H1 (cell line): Measurements from ENCODE around the gene HNRNPCL4. TPM values are rescaled to one million over a fixed set of nuclear protein-coding genes. Genes with fewer than 3 reads are reported as not detected.
"Not testable (repeated sequence)": the region's sequence is repeated elsewhere in the genome, so short reads cannot be mapped to it uniquely, and the experiment has no call there.

Experiments
- CTCF ChIA-PET: fragments of 300-600 bp; sonication (Branson Sonifier 250); formaldehyde crosslinking; loops from one replicate; lab custom pipeline; 2021; ENCODE audit not compliant: partially characterized antibody; lab: Charles Lee
- POLR2A ChIA-PET: fragments of 300-600 bp; sonication (Branson Sonifier 250); formaldehyde crosslinking; loops from one replicate; lab custom pipeline; 2021; ENCODE audit warnings: inconsistent platforms; ENCODE audit not compliant: partially characterized antibody; lab: Charles Lee
- DNase-seq, 2 experiments: peaks; one replicate each; pipeline versions ENCODE4 v3.0.0 to v3.0.0-alpha.2; 2010 to 2022; ENCODE audit warnings: low spot score in 2 of 2, low read depth in 1 of 2, mixed read lengths in 1 of 2
- FAIRE-seq: peaks from 2 replicates; lab custom pipeline; 2011; peaks lifted over from hg19 to GRCh38; lab: Jason Lieb, UNC
- H2AFZ ChIP-seq: 2 replicates; pipeline ENCODE4 v1.8.1; 2012; ENCODE audit warnings: low read length, inconsistent platforms
- H2AK5ac ChIP-seq: 2 replicates; pipeline ENCODE4 v1.6.1; 2013; ENCODE audit warnings: low read depth, low read length
- H2BK120ac ChIP-seq: replicated peaks from 2 replicates; pipeline ENCODE3; 2013; ENCODE audit warnings: low read depth, low read length, inconsistent platforms
- H2BK12ac ChIP-seq: 2 replicates; pipeline ENCODE4 v1.6.1; 2013; ENCODE audit warnings: low read depth, low read length
- H2BK15ac ChIP-seq: 2 replicates; pipeline ENCODE4 v1.6.1; 2013; ENCODE audit warnings: low read length
- H2BK20ac ChIP-seq: 2 replicates; pipeline ENCODE4 v1.6.1; 2013; ENCODE audit warnings: low read length
- H2BK5ac ChIP-seq: 2 replicates; pipeline ENCODE4 v1.6.1; 2013; ENCODE audit warnings: low read depth, low read length
- H3K14ac ChIP-seq: 2 replicates; pipeline ENCODE4 v1.6.1; 2013; ENCODE audit warnings: inconsistent platforms; ENCODE audit not compliant: insufficient read length
- H3K18ac ChIP-seq: 2 replicates; pipeline ENCODE4 v1.6.1; 2013; ENCODE audit warnings: low read length; ENCODE audit errors: extremely low read depth
- H3K23ac ChIP-seq: 2 replicates; pipeline ENCODE4 v1.6.1; 2013; ENCODE audit warnings: inconsistent platforms; ENCODE audit not compliant: insufficient read length
- H3K23me2 ChIP-seq: 2 replicates; pipeline ENCODE4 v1.6.1; 2013; ENCODE audit warnings: low read depth, low read length
- H3K27ac ChIP-seq: 2 replicates; pipeline ENCODE4 v1.6.1; 2011; ENCODE audit warnings: low read depth, low read length, inconsistent platforms
- H3K27me3 ChIP-seq, 4 experiments: replicated peaks in 1 of 4; 1 replicate in 1 of 4; 2 replicates in 3 of 4; pipeline versions ENCODE4 v1.6.1 to v1.8.1; 2011 to 2013; ENCODE audit warnings: low read length in 3 of 4, mild to moderate bottlenecking in 3 of 4, inconsistent platforms in 2 of 4, mixed read lengths in 2 of 4, moderate library complexity in 1 of 4; ENCODE audit not compliant: control insufficient read depth in 3 of 4, insufficient read depth in 3 of 4; ENCODE audit errors: extremely low read depth in 1 of 4
- H3K36me3 ChIP-seq, 4 experiments: 2 replicates each; pipeline versions ENCODE4 v1.6.1 to v1.8.1; 2011 to 2013; ENCODE audit warnings: mild to moderate bottlenecking in 4 of 4, low read length in 3 of 4, moderate library complexity in 2 of 4, control low read depth in 1 of 4, inconsistent platforms in 1 of 4; ENCODE audit not compliant: insufficient read depth in 4 of 4, control insufficient read depth in 2 of 4
- H3K4ac ChIP-seq: replicated peaks from 2 replicates; pipeline ENCODE3; 2013; ENCODE audit warnings: low read length, low read depth, mixed read lengths, inconsistent platforms; ENCODE audit not compliant: insufficient read length
- H3K4me1 ChIP-seq, 4 experiments: replicated peaks in 1 of 4; 1 replicate in 1 of 4; 2 replicates in 3 of 4; pipeline versions ENCODE4 v1.6.1 to v1.8.1; 2011 to 2013; ENCODE audit warnings: low read length in 3 of 4, inconsistent platforms in 2 of 4, mixed read lengths in 1 of 4; ENCODE audit not compliant: insufficient read depth in 4 of 4, control insufficient read depth in 3 of 4
- H3K4me2 ChIP-seq, 2 experiments: 2 replicates each; pipeline versions ENCODE4 v1.6.1 to v1.8.1; 2011 to 2013; ENCODE audit warnings: low read depth in 2 of 2, low read length in 2 of 2, control low read depth in 1 of 2, inconsistent platforms in 1 of 2, mild to moderate bottlenecking in 1 of 2; ENCODE audit not compliant: insufficient read depth in 1 of 2
- H3K4me3 ChIP-seq, 4 experiments: fragments of 200-600, 300-600 bp in 1 of 4; sonication (generic), shearing (Covaris generic), sonication (Bioruptor Twin) in 1 of 4; 2 replicates each; pipeline versions ENCODE4 v1.5.1 to v1.8.1; 2011 to 2016; ENCODE audit warnings: low read length in 4 of 4, low read depth in 3 of 4, control low read depth in 2 of 4, inconsistent platforms in 2 of 4, mild to moderate bottlenecking in 2 of 4, mixed read lengths in 1 of 4, moderate library complexity in 1 of 4; ENCODE audit not compliant: insufficient read depth in 2 of 4; ENCODE audit errors: extremely low read depth in 1 of 4
- H3K56ac ChIP-seq: replicated peaks from 2 replicates; pipeline ENCODE3; 2013; ENCODE audit warnings: low read depth, mild to moderate bottlenecking, mixed read lengths, low read length, inconsistent platforms; ENCODE audit not compliant: insufficient read length
- H3K79me1 ChIP-seq: 2 replicates; pipeline ENCODE4 v1.6.1; 2013; ENCODE audit warnings: low read depth, low read length, control low read depth
- H3K79me2 ChIP-seq, 2 experiments: 2 replicates each; pipeline versions ENCODE4 v1.6.1 to v1.8.1; 2012 to 2013; ENCODE audit warnings: low read length in 2 of 2, mild to moderate bottlenecking in 2 of 2, inconsistent platforms in 1 of 2; ENCODE audit not compliant: insufficient read depth in 2 of 2, control insufficient read depth in 1 of 2
- H3K9ac ChIP-seq, 4 experiments: replicated peaks in 1 of 4; 1 replicate in 1 of 4; 2 replicates in 3 of 4; pipeline versions ENCODE4 v1.6.1 to v1.8.1; 2011 to 2013; ENCODE audit warnings: low read depth in 3 of 4, low read length in 3 of 4, control low read depth in 2 of 4, mild to moderate bottlenecking in 2 of 4, moderate library complexity in 2 of 4, inconsistent platforms in 1 of 4; ENCODE audit errors: extremely low read depth in 1 of 4
- H3K9me3 ChIP-seq, 2 experiments: 2 replicates each; pipeline versions ENCODE4 v1.6.1 to v1.8.1; 2012 to 2013; ENCODE audit warnings: mild to moderate bottlenecking in 2 of 2, moderate library complexity in 2 of 2, control low read depth in 1 of 2, inconsistent platforms in 1 of 2, low read depth in 1 of 2, low read length in 1 of 2, mixed read lengths in 1 of 2; ENCODE audit not compliant: insufficient read depth in 2 of 2
- H4K20me1 ChIP-seq, 2 experiments: replicated peaks in 1 of 2; 2 replicates each; pipeline versions ENCODE3 to v1.8.1; 2011 to 2013; ENCODE audit warnings: inconsistent platforms in 2 of 2, low read length in 2 of 2, mild to moderate bottlenecking in 1 of 2; ENCODE audit not compliant: insufficient read depth in 2 of 2, control insufficient read depth in 1 of 2
- H4K5ac ChIP-seq: 2 replicates; pipeline ENCODE4 v1.6.1; 2013; ENCODE audit warnings: low read length, low read depth, mixed read lengths, inconsistent platforms; ENCODE audit not compliant: insufficient read length
- H4K8ac ChIP-seq: 2 replicates; pipeline ENCODE4 v1.8.0; 2013; ENCODE audit warnings: mild to moderate bottlenecking, moderate library complexity, low read length, inconsistent platforms; ENCODE audit not compliant: insufficient read depth; ENCODE audit errors: extremely low read depth
- H4K91ac ChIP-seq: replicated peaks from 2 replicates; pipeline ENCODE3; 2013; ENCODE audit warnings: low read length, mixed read lengths, inconsistent platforms; ENCODE audit not compliant: insufficient read length
- WGBS, 2 experiments: shearing (Covaris generic) in 1 of 2; methylation state at CpG; one replicate each; pipeline versions ENCODE4 v1.1.6 to v1.1.7; 2013 to 2015; ENCODE audit warnings: low lambda C conversion rate in 2 of 2, mixed read lengths in 2 of 2, inconsistent platforms in 1 of 2, low coverage in 1 of 2, missing lambda C conversion rate in 1 of 2; ENCODE audit not compliant: insufficient replicate concordance in 2 of 2, insufficient coverage in 1 of 2, insufficient read length in 1 of 2; ENCODE audit errors: extremely low coverage in 1 of 2, missing lambda C conversion rate in 1 of 2; 5-methylcytosine and 5-hydroxymethylcytosine counted together
- long read RNA-seq, 2 experiments: library from RNA in 1 of 2; library from capped mRNA in 1 of 2; stranded (forward); transcript quantifications; one replicate each; pipeline ENCODE4 v2.0.0, GENCODE V29; 2021; ENCODE audit warnings: inconsistent platforms in 1 of 2
- polyA minus RNA-seq, 3 experiments: library from RNA; depleted of rRNA, polyadenylated mRNA; stranded (reverse); fragments of >200 nt; gene quantifications; 1 replicate in 2 of 3; 2 replicates in 1 of 3; pipeline ENCODE4 v1.2.3, GENCODE V29; 2011
- polyA plus RNA-seq, 7 experiments: library from polyadenylated mRNA; depleted of rRNA in 3 of 7; stranded (reverse) in 5 of 7; unstranded in 2 of 7; fragments of >200 nt in 5 of 7; fragments of 200-250 nt in 2 of 7; gene quantifications; 1 replicate in 5 of 7; 2 replicates in 1 of 7; 4 replicates in 1 of 7; pipeline versions ENCODE4 v1.2.1 to v1.2.3, GENCODE V29; 2011 to 2013; ENCODE audit warnings: missing spikeins in 2 of 7, mixed read lengths in 2 of 7
- total RNA-seq: library from RNA; stranded (reverse); fragmentation: NEBNext Ultra II Directional; extraction: Animal tissue kit (Norgen Biotek cat#: 25700); gene quantifications from 2 replicates; pipeline ENCODE4 v1.2.1, GENCODE V29; 2021

HNRNPCL4 gene
- total RNA-seq (not detected in 2 replicates), polyA plus RNA-seq (2011; rRNA removed) (not detected in 2 replicates), polyA minus RNA-seq (2011; rRNA and poly(A)+ RNA removed) (not detected in 2 replicates)
- not detected for polyA plus RNA-seq (2011; cell fraction: cytosol; rRNA removed)
- not detected for polyA plus RNA-seq (2011; cell fraction: nucleus; rRNA removed)
- not detected in 4 replicates for polyA plus RNA-seq (2012, experiment 1 of 2)
- not detected for polyA plus RNA-seq (2012, experiment 2 of 2)
- not detected for polyA plus RNA-seq (2013, experiment 1 of 2)
- not detected for polyA plus RNA-seq (2013, experiment 2 of 2)
- polyA minus RNA-seq (2011; cell fraction: cytosol; rRNA and poly(A)+ RNA removed) = not detected
- not detected for polyA minus RNA-seq (2011; cell fraction: nucleus; rRNA and poly(A)+ RNA removed)
- long read RNA-seq, experiment 1 = 0 reads
- long read RNA-seq, experiment 2 = 0 reads

DNA sequence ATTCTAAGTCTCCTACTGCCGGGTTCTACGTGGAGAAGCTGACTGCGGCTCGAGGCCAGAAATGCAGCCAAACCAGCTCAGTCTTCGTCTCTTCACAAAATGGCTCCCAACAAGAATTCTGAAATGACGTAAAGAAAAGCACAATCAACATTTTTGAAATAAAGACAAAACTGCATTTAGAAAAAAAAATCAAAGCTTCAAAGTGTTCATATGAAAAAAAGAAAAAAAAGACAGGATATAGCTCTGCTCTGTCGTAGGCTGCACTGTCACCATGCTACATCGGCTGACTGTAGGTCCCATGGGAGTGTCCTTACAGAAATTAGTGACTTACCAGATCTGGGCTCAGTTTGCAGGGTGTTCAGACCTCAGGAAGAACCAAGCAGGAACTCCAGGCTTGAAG is at the start of gene HNRNPCL4:
TSS of gene HNRNPCL4 (minus strand) at position 101 of the 400 bp plus-strand sequence. CDS start 164 bp downstream, outside the sequence.
- H3K23ac ChIP-seq, H3K27me3 ChIP-seq, H3K36me3 ChIP-seq, DNase-seq, H3K23me2 ChIP-seq, H2BK20ac ChIP-seq, H3K4me2 ChIP-seq, H2BK120ac ChIP-seq, CTCF ChIA-PET, POLR2A ChIA-PET, H2BK5ac ChIP-seq, H3K14ac ChIP-seq, FAIRE-seq, H4K20me1 ChIP-seq, H3K56ac ChIP-seq, H2AK5ac ChIP-seq, H3K79me1 ChIP-seq, H3K4me3 ChIP-seq, H4K8ac ChIP-seq, H3K4me1 ChIP-seq, H3K9ac ChIP-seq, H3K4ac ChIP-seq, H3K9me3 ChIP-seq, H4K91ac ChIP-seq, H4K5ac ChIP-seq, H3K27ac ChIP-seq, H2AFZ ChIP-seq, H3K79me2 ChIP-seq, H3K18ac ChIP-seq, H2BK15ac ChIP-seq, H2BK12ac ChIP-seq: not testable (repeated sequence)
- no CpG with 5 or more reads among the region's 8 CpGs for WGBS, 2 experiments

DNA sequence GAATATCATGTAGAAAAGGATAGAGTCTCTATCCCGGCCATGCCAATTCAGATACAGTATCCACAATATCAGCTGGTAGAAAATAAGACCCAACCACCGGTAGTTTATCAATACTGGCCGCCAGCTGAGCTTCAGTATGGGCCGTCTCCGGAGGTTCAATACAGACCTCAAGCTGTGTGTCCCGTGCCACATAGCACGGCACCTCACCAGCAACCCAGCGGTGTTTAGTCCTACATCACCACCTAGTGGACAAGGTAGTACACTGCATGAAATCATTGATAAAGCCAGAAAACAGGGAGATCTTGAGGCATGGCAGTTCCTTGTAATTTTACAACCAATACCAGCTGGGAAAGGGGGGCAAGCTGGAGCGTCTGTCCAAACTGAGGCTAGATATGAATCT is 43.3 kb upstream of the HNRNPCL4 start:
- H4K5ac ChIP-seq, H4K8ac ChIP-seq, DNase-seq, H2BK12ac ChIP-seq, H3K4ac ChIP-seq, H3K9ac ChIP-seq, H3K23me2 ChIP-seq, H2AFZ ChIP-seq, H3K4me3 ChIP-seq, H3K14ac ChIP-seq, H3K56ac ChIP-seq, H3K18ac ChIP-seq, H2BK15ac ChIP-seq, H3K27ac ChIP-seq, H4K91ac ChIP-seq, CTCF ChIA-PET, H2BK5ac ChIP-seq, H2BK20ac ChIP-seq, H3K36me3 ChIP-seq, H3K9me3 ChIP-seq, H2BK120ac ChIP-seq, H3K79me1 ChIP-seq, H3K79me2 ChIP-seq, FAIRE-seq, H3K23ac ChIP-seq, H3K4me2 ChIP-seq, H3K27me3 ChIP-seq, H2AK5ac ChIP-seq, H4K20me1 ChIP-seq, POLR2A ChIA-PET, H3K4me1 ChIP-seq: not testable (repeated sequence)
- no CpG with 5 or more reads among the region's 9 CpGs for WGBS, 2 experiments
